Neural cell (in vitro differentiated cells): ENCODE data around the gene TNPO2. TPM values are rescaled to one million over a fixed set of nuclear protein-coding genes. Genes with fewer than 3 reads are reported as not detected.

ENCODE experiments used
- H2AFZ ChIP-seq: fragments of 200-600, 300-800 bp; sonication (generic), shearing (Covaris generic); 2 replicates; pipeline ENCODE4 v1.6.0; 2014; ENCODE audit warnings: low read depth, mild to moderate bottlenecking, antibody characterized with exemption, low read length, moderate library complexity
- H3F3A ChIP-seq: fragments of 200-600 bp; shearing (Covaris generic); 2 replicates; pipeline ENCODE4 v1.6.1; 2016; ENCODE audit warnings: mild to moderate bottlenecking, moderate library complexity, mixed read lengths, antibody characterized with exemption, low read length; ENCODE audit not compliant: insufficient read depth, poor library complexity, severe bottlenecking
- H3K27ac ChIP-seq: fragments of 200-600, 300-800 bp; sonication (generic), shearing (Covaris generic); 2 replicates; pipeline ENCODE4 v1.5.1; 2014; ENCODE audit warnings: mild to moderate bottlenecking, low read length, moderate library complexity
- H3K27me3 ChIP-seq: fragments of 300-800, 200-600 bp; sonication (generic), shearing (Covaris generic); 2 replicates; pipeline ENCODE4 v1.6.0; 2014; ENCODE audit warnings: mild to moderate bottlenecking, low read depth, low read length, moderate library complexity; ENCODE audit not compliant: insufficient read depth
- H3K36me3 ChIP-seq: fragments of 300-800, 200-600 bp; sonication (generic), shearing (Covaris generic); 2 replicates; pipeline ENCODE4 v1.5.1; 2014; ENCODE audit warnings: mild to moderate bottlenecking, antibody characterized with exemption, low read length, moderate library complexity; ENCODE audit not compliant: insufficient read depth
- H3K4me2 ChIP-seq: fragments of 300-800, 200-600 bp; sonication (generic), shearing (Covaris generic); 2 replicates; pipeline ENCODE4 v1.6.0; 2014; ENCODE audit warnings: mild to moderate bottlenecking, low read length
- H3K4me3 ChIP-seq: fragments of 300-800, 200-600 bp; sonication (generic), shearing (Covaris generic); 2 replicates; pipeline ENCODE4 v1.5.1; 2014; ENCODE audit warnings: mild to moderate bottlenecking, low read length, moderate library complexity
- H3K79me2 ChIP-seq: fragments of 200-600 bp; shearing (Covaris generic); replicated peaks from 2 replicates; pipeline ENCODE4 v1.6.0; 2014; ENCODE audit warnings: mild to moderate bottlenecking, low read length, moderate library complexity; ENCODE audit not compliant: insufficient read depth
- H3K9ac ChIP-seq: fragments of 300-800, 200-600 bp; sonication (generic), shearing (Covaris generic); 2 replicates; pipeline ENCODE4 v1.6.1; 2016; ENCODE audit warnings: mild to moderate bottlenecking, low read length, mixed read lengths
- H3K9me2 ChIP-seq: fragments of 200-600 bp; shearing (Covaris generic); 2 replicates; pipeline ENCODE4 v1.6.1; 2016; ENCODE audit warnings: mild to moderate bottlenecking, low read length, mixed read lengths; ENCODE audit not compliant: insufficient read depth
- H3K9me3 ChIP-seq: fragments of 200-600, 300-800 bp; sonication (generic), shearing (Covaris generic); 2 replicates; pipeline ENCODE4 v1.6.1; 2016; ENCODE audit warnings: mild to moderate bottlenecking, mixed run types, low read length, moderate library complexity, mixed read lengths
- H4K20me1 ChIP-seq: fragments of 200-600 bp; shearing (Covaris generic); 2 replicates; pipeline ENCODE4 v1.6.1; 2016; ENCODE audit warnings: mild to moderate bottlenecking, mixed run types; ENCODE audit not compliant: insufficient read depth
- CTCF ChIP-seq: fragments of 450-650 bp; IDR thresholded peaks from 2 replicates; pipeline ENCODE4 v1.5.1; 2014; ENCODE audit warnings: antibody characterized with exemption, mild to moderate bottlenecking, moderate library complexity; ENCODE audit not compliant: poor library complexity, severe bottlenecking
- EP300 ChIP-seq: fragments of 450-650 bp; conservative IDR thresholded peaks from 2 replicates; pipeline ENCODE4 v1.6.1; 2014; ENCODE audit warnings: antibody characterized with exemption, mild to moderate bottlenecking, moderate library complexity; ENCODE audit not compliant: poor library complexity, severe bottlenecking
- EZH2 ChIP-seq: fragments of 200-600, 300-800 bp; shearing (Covaris generic), sonication (generic); IDR thresholded peaks from 2 replicates; pipeline ENCODE4 v1.6.1; 2014; ENCODE audit warnings: antibody characterized with exemption, low read length, borderline replicate concordance, mild to moderate bottlenecking; ENCODE audit not compliant: insufficient read depth, poor library complexity, severe bottlenecking
- MXI1 ChIP-seq: fragments of 450-650 bp; conservative IDR thresholded peaks from 2 replicates; pipeline ENCODE4 v1.6.1; 2014; ENCODE audit warnings: antibody characterized with exemption, mild to moderate bottlenecking; ENCODE audit not compliant: poor library complexity, severe bottlenecking
- POLR2AphosphoS5 ChIP-seq: IDR thresholded peaks from 2 replicates; pipeline ENCODE4 v1.6.1; 2012
- RAD21 ChIP-seq: fragments of 450-650 bp; conservative IDR thresholded peaks from 2 replicates; pipeline ENCODE4 v1.6.1; 2014; ENCODE audit warnings: antibody characterized with exemption, mild to moderate bottlenecking, moderate library complexity
- REST ChIP-seq: IDR thresholded peaks from 2 replicates; pipeline ENCODE4 v1.6.1; 2012; ENCODE audit warnings: borderline replicate concordance
- SMC3 ChIP-seq: fragments of 450-650 bp; conservative IDR thresholded peaks from 2 replicates; pipeline ENCODE4 v1.6.1; 2014; ENCODE audit warnings: antibody characterized with exemption, mild to moderate bottlenecking, moderate library complexity; ENCODE audit not compliant: poor library complexity
- TAF1 ChIP-seq: IDR thresholded peaks from 2 replicates; pipeline ENCODE4 v1.6.1; 2012; ENCODE audit warnings: low read depth
- polyA plus RNA-seq: library from polyadenylated mRNA; depleted of rRNA; stranded (reverse); fragments of >200 nt; gene quantifications from 2 replicates; pipeline ENCODE4 v1.2.3, GENCODE V29; 2014

TNPO2 gene
- polyA plus RNA-seq, 1 donor from 2014 or later, result 98.6 TPM

DNA sequence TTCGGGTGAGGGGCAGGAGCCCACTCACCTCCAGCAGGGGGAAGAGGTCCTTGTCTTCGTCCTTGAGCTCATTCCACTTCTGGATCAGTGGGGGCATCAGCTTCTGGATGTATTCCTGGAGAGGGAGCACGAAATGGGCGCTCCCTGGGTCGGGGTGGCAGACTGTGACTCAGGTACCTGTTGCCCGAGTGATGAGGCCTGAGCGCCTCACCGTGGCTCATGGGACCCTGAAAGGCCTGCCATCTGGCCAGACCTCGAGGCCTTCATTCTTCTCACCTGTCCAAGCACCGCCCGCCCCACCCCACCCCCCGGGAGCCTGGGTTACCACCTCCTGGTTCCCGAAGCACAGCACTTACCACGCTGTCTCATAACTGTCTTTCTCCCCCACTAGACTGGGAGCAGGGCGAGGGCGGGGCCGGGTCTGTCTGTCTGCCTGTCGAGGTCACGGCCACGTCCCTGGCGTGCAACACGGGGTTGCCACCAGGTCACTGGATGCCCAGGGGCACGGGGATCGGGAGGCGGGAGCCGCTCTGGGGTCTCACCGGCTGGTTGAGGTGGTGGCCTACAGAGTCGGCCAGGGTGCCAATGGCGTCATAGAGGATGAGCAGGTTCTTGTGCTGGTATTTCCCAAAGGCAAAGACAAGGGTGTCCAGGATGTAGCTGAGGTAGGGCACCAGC lies 17.9 kb downstream of the TNPO2 start:
- Histone ChIP-seq H3K4me2 (no peak overlapping the region), H3K9me3 (no peaks in the 10 kb centered on the region), H3K9ac (no peak overlapping the region), H4K20me1 (no peaks in the 10 kb centered on the region), H3K27ac (no peak overlapping the region), H3K79me2 (no peaks in the 10 kb centered on the region), H3K4me3 (no peak overlapping the region), H3K36me3 (no peaks in the 10 kb centered on the region), H3K27me3 (no peaks in the 10 kb centered on the region), H3F3A (no peaks in the 10 kb centered on the region), H2AFZ (no peak overlapping the region), H3K9me2 (no peaks in the 10 kb centered on the region)
- TF ChIP-seq EZH2 (no peak), CTCF (no peak), SMC3 (no peak), REST (no peak), EP300 (no peak), TAF1 (no peak), RAD21 (no peak)

DNA sequence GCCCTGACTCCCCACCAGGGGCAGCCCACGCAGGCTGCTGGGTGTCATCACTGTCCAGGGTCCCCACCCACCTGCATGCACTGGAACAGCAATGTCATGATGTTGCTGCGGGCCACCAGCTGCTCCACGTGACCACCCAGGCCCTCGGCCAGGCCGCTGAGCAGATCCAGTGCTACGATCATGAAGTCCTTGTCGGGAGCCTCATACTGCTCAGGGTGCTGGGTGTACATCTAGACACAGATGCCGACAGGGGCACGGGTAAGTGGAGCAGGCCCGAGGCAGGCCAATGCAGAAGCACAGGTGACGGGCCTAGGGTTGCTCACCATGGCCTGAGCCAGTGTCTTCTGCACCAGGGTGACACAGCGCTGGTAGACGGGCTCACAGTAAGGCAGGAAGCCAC lies 18.6 kb downstream of the TNPO2 start:
- H3K27ac ChIP-seq, result no peak overlapping the region
- no peaks in the 10 kb centered on the region for H3K27me3 ChIP-seq
- H3K79me2 ChIP-seq, result no peaks in the 10 kb centered on the region
- H3K4me3 ChIP-seq, result no peak overlapping the region
- H4K20me1 ChIP-seq, result no peaks in the 10 kb centered on the region
- H3K9ac ChIP-seq, result no peak overlapping the region
- H3K4me2 ChIP-seq, result no peak overlapping the region
- H3K36me3 ChIP-seq, result no peaks in the 10 kb centered on the region
- H3F3A ChIP-seq, result no peaks in the 10 kb centered on the region
- H3K9me2 ChIP-seq, result no peaks in the 10 kb centered on the region
- H3K9me3 ChIP-seq, result no peaks in the 10 kb centered on the region
- TF ChIP-seq POLR2AphosphoS5, result no peak
- no peak for TF ChIP-seq TAF1
- TF ChIP-seq SMC3, result no peak
- TF ChIP-seq REST, result no peak
- no peak for TF ChIP-seq EZH2
- no peak for TF ChIP-seq RAD21
- TF ChIP-seq EP300, result no peak
- TF ChIP-seq MXI1, result no peak
- no peak for TF ChIP-seq CTCF
- H2AFZ ChIP-seq, result no peak overlapping the region
